Fibroblast of lung (primary cell): ENCODE results near the gene SLAMF8. TPM values are rescaled to one million over a fixed set of nuclear protein-coding genes. Genes with fewer than 3 reads are reported as not detected.

Experiments
- DNase-seq, 2 donors: peaks; one replicate each; pipeline versions ENCODE4 v3.0.0 to v3.0.0-alpha.2; 2010; ENCODE audit warnings: low read depth in 2 of 2
- H2AFZ ChIP-seq: 2 replicates; pipeline ENCODE4 v1.5.1; 2012; ENCODE audit warnings: low read length, control low read depth, inconsistent platforms
- H3K27ac ChIP-seq: 2 replicates; pipeline ENCODE4 v1.5.1; 2011; ENCODE audit warnings: low read length, control low read depth; ENCODE audit not compliant: insufficient read depth
- H3K27me3 ChIP-seq: 2 replicates; pipeline ENCODE4 v1.5.1; 2011; ENCODE audit warnings: mild to moderate bottlenecking, low read length; ENCODE audit not compliant: control insufficient read depth, insufficient read depth
- H3K36me3 ChIP-seq: 2 replicates; pipeline ENCODE4 v1.5.1; 2011; ENCODE audit warnings: low read length; ENCODE audit not compliant: control insufficient read depth, insufficient read depth
- H3K4me1 ChIP-seq: 2 replicates; pipeline ENCODE4 v1.5.1; 2011; ENCODE audit warnings: low read length; ENCODE audit not compliant: control insufficient read depth, insufficient read depth; ENCODE audit errors: extremely low read depth
- H3K4me2 ChIP-seq: 2 replicates; pipeline ENCODE4 v1.5.1; 2011; ENCODE audit warnings: low read length, control low read depth; ENCODE audit not compliant: insufficient read depth; ENCODE audit errors: extremely low read depth
- H3K4me3 ChIP-seq, 4 experiments: fragments of 200-600 bp in 1 of 4; sonication (generic) in 1 of 4; replicated peaks in 1 of 4; 2 replicates each; pipeline ENCODE4 v1.5.1; 2011 to 2016; ENCODE audit warnings: low read length in 4 of 4, low read depth in 3 of 4, mild to moderate bottlenecking in 3 of 4, control low read depth in 2 of 4, inconsistent platforms in 1 of 4, mixed read lengths in 1 of 4; ENCODE audit not compliant: insufficient read depth in 1 of 4; ENCODE audit errors: control extremely low read depth in 1 of 4
- H3K79me2 ChIP-seq: 2 replicates; pipeline ENCODE4 v1.5.1; 2012; ENCODE audit warnings: mild to moderate bottlenecking, low read length, inconsistent platforms; ENCODE audit not compliant: control insufficient read depth, insufficient read depth
- H3K9ac ChIP-seq: 2 replicates; pipeline ENCODE4 v1.5.1; 2011; ENCODE audit warnings: mild to moderate bottlenecking, low read length, control low read depth; ENCODE audit not compliant: insufficient read depth
- H3K9me3 ChIP-seq: 2 replicates; pipeline ENCODE4 v1.5.1; 2012; ENCODE audit warnings: low read depth, low read length; ENCODE audit not compliant: control insufficient read depth, insufficient read depth
- H4K20me1 ChIP-seq: 2 replicates; pipeline ENCODE4 v1.5.1; 2011; ENCODE audit warnings: low read length; ENCODE audit not compliant: control insufficient read depth, insufficient read depth; ENCODE audit errors: extremely low read depth
- EZH2 ChIP-seq: IDR thresholded peaks from 2 replicates; pipeline ENCODE4 v1.5.1; 2012; ENCODE audit warnings: low read length, control low read depth, mild to moderate bottlenecking; ENCODE audit errors: missing control alignments
- polyA plus RNA-seq, 2 donors: library from polyadenylated mRNA; depleted of rRNA in 1 of 2; stranded (reverse) in 1 of 2; unstranded in 1 of 2; fragments of >200 nt; gene quantifications; 2 replicates each; pipeline ENCODE4 v1.2.1, GENCODE V29; 2011 to 2012; ENCODE audit warnings: missing spikeins in 1 of 2
- total RNA-seq: library from RNA; depleted of rRNA; stranded (reverse); fragments of >200 nt; gene quantifications from 2 replicates; pipeline ENCODE4 v1.2.1, GENCODE V29; 2014
- TF ChIP-seq, protein P1 (sequence below), 2 donors: IDR thresholded peaks in 1 of 2; conservative IDR thresholded peaks in 1 of 2; 1 replicate in 1 of 2; 2 replicates in 1 of 2; pipeline ENCODE4 v1.5.1; 2011 to 2012; ENCODE audit warnings: low read length in 2 of 2, control low read depth in 1 of 2, inconsistent platforms in 1 of 2, low read depth in 1 of 2, mild to moderate bottlenecking in 1 of 2

The SLAMF8 gene
- total and polyA plus RNA-seq, 2 donors (not counting 1 experiment from before 2014, with no cell fraction given): not detected

GRCh38 chr1:159869607-159870006 is 42.9 kb downstream of the SLAMF8 start:
- no peak overlapping the region for H2AFZ ChIP-seq
- no peaks in the 10 kb centered on the region for H3K9me3 ChIP-seq
- no peaks in the 10 kb centered on the region for H3K79me2 ChIP-seq
- DNase-seq: no peak
- no peak overlapping the region for H3K27ac ChIP-seq
- no peaks in the 10 kb centered on the region for H3K36me3 ChIP-seq
- H3K4me1 ChIP-seq: peaks cover 12% of the 10 kb centered on the region
- H3K9ac ChIP-seq: no peak overlapping the region
- H4K20me1 ChIP-seq: no peaks in the 10 kb centered on the region
- H3K4me2 ChIP-seq: no peak overlapping the region
- no peaks in the 10 kb centered on the region for H3K27me3 ChIP-seq
- no peak for TF ChIP-seq EZH2
- TF ChIP-seq, protein P1, sequence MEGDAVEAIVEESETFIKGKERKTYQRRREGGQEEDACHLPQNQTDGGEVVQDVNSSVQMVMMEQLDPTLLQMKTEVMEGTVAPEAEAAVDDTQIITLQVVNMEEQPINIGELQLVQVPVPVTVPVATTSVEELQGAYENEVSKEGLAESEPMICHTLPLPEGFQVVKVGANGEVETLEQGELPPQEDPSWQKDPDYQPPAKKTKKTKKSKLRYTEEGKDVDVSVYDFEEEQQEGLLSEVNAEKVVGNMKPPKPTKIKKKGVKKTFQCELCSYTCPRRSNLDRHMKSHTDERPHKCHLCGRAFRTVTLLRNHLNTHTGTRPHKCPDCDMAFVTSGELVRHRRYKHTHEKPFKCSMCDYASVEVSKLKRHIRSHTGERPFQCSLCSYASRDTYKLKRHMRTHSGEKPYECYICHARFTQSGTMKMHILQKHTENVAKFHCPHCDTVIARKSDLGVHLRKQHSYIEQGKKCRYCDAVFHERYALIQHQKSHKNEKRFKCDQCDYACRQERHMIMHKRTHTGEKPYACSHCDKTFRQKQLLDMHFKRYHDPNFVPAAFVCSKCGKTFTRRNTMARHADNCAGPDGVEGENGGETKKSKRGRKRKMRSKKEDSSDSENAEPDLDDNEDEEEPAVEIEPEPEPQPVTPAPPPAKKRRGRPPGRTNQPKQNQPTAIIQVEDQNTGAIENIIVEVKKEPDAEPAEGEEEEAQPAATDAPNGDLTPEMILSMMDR (conservative IDR thresholded peaks at IDR 0.05 in 1 of 2, IDR thresholded peaks at IDR 0.05 in 1 of 2; ENCODE audit: low read depth in 1 of 2, low read length in 2 of 2): no peak
- H3K4me3 ChIP-seq: no peak overlapping the region

DNA sequence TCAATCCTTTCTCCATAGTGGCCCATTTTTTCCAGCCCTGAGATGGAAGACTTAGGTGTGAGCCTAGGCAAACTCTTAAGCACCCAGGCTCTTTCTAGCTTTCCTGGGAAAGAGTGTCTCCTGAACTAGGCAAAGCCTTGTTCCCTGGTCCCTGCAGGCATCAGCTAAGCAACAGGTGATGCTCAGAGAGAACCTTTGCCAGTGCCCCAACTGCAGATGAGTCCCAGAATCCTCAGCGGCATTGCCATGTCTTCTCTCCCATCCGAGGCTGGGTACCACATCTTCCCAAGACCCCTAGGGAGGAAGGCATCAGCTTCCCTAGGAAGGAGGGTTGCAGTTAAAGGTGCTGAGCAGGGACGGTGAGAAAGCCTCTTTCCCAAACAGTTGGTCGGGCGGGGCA is 44.0 kb downstream of the SLAMF8 start:
- Histone ChIP-seq H3K4me3 (no peak overlapping the region), H4K20me1 (no peaks in the 10 kb centered on the region), H3K9ac (no peak overlapping the region), H3K36me3 (no peaks in the 10 kb centered on the region), H3K9me3 (no peaks in the 10 kb centered on the region), H3K27ac (no peak overlapping the region), H3K4me2 (no peak overlapping the region), H3K79me2 (no peaks in the 10 kb centered on the region), H3K27me3 (no peaks in the 10 kb centered on the region), H2AFZ (no peak overlapping the region), H3K4me1 (peaks cover 12% of the 10 kb centered on the region)
- DNase-seq: no peak
- TF ChIP-seq, protein P1 (conservative IDR thresholded peaks at IDR 0.05 in 1 of 2, IDR thresholded peaks at IDR 0.05 in 1 of 2; ENCODE audit: low read depth in 1 of 2, low read length in 2 of 2): no peak
- no peak for TF ChIP-seq EZH2

GRCh38 chr1:159872891-159873290 is 46.2 kb downstream of the SLAMF8 start:
- Histone ChIP-seq H2AFZ (no peak overlapping the region), H3K27me3 (no peaks in the 10 kb centered on the region), H3K4me3 (no peak overlapping the region), H3K9ac (no peak overlapping the region), H3K27ac (no peak overlapping the region), H4K20me1 (no peaks in the 10 kb centered on the region), H3K36me3 (no peaks in the 10 kb centered on the region), H3K79me2 (no peaks in the 10 kb centered on the region), H3K4me2 (no peak overlapping the region), H3K9me3 (no peaks in the 10 kb centered on the region), H3K4me1 (peaks cover 10% of the 10 kb centered on the region)
- TF ChIP-seq, protein P1 (conservative IDR thresholded peaks at IDR 0.05 in 1 of 2, IDR thresholded peaks at IDR 0.05 in 1 of 2; ENCODE audit: low read depth in 1 of 2, low read length in 2 of 2): no peak
- TF ChIP-seq EZH2: no peak
- DNase-seq: no peak
